ENCODE measurements around the gene SHPK. TPM values are rescaled to one million over a fixed set of nuclear protein-coding genes. Genes with fewer than 3 reads are reported as not detected.

SHPK gene
- total RNA-seq, 1 experiment from 2014 or later = 19.6 TPM

- CTCF ChIA-PET = no interaction called here
Measured at GRCh38 chr17:3593384-3593783, 42.7 kb downstream of the SHPK start.

More at GRCh38 chr17:3593384-3593783, 42.7 kb downstream of the SHPK start:
- Histone ChIP-seq H3K4me2 (ENCODE audit: low read length) (no peak overlapping the region), H2AFZ (ENCODE audit: low read depth, low read length, poor library complexity, severe bottlenecking) (no peak overlapping the region), H3K9ac (ENCODE audit: low read length) (no peak overlapping the region), H3K36me3 (ENCODE audit: control insufficient read depth in 1 of 2, insufficient read depth in 2 of 2, low read length in 2 of 2) (no peaks in the 10 kb centered on the region; a peak in 1 of 4 replicates), H3K4me3 (replicated peaks in 1 of 2; ENCODE audit: low read depth in 1 of 2, low read length in 2 of 2) (no peak overlapping the region), H4K20me1 (ENCODE audit: insufficient read depth) (no peaks in the 10 kb centered on the region), H3K79me2 (ENCODE audit: insufficient read depth, low read length) (no peaks in the 10 kb centered on the region), H3K4me1 (ENCODE audit: control insufficient read depth in 1 of 2, insufficient read depth in 2 of 2, low read length in 2 of 2) (no peaks in the 10 kb centered on the region), H3K9me3 (ENCODE audit: control insufficient read depth in 1 of 2, insufficient read depth in 1 of 2, low read depth in 1 of 2, low read length in 2 of 2) (no peaks in the 10 kb centered on the region), H3K27ac (ENCODE audit: low read depth, low read length) (no peak overlapping the region), H3K9me2 (ENCODE audit: insufficient read depth) (no peaks in the 10 kb centered on the region), H3K27me3 (ENCODE audit: insufficient read depth, low read length) (no peaks in the 10 kb centered on the region)
- no TSS peak for BruUV-seq (replicated peaks)
- intact Hi-C loops (cut with micrococcal nuclease) = no loop called here
- DNase-seq (ENCODE audit: low read depth, low spot score) (no peak), ATAC-seq (no peak)
- ChIA-PET POLR2A (no interaction called here), RAD21 (ENCODE audit: low non-redundant PET in 1 of 2, low total read pairs in 2 of 2, uncharacterized antibody in 2 of 2, unreplicated experiment in 2 of 2) (interaction anchor here in 1 of 2 experiments (0.7 kb wide), 1 partner anchor 41 kb away, joined by 7 read pairs; no protein-coding TSS in a partner anchor)
- TF ChIP-seq ZBTB33 (IDR thresholded peaks at IDR 0.05; ENCODE audit: extremely low read depth, insufficient replicate concordance, low read length) = no peak
- TF ChIP-seq REST (IDR thresholded peaks at IDR 0.05; ENCODE audit: low read depth) = no peak
- no peak for TF ChIP-seq POLR2AphosphoS5 (IDR thresholded peaks at IDR 0.05; ENCODE audit: low read depth, low read length)
- TF ChIP-seq FOSL1 (IDR thresholded peaks at IDR 0.05; ENCODE audit: low read depth) = no peak
- TF ChIP-seq SRF (IDR thresholded peaks at IDR 0.05; ENCODE audit: low read depth) = no peak
- no peak for TF ChIP-seq CEBPB (IDR thresholded peaks at IDR 0.05; ENCODE audit: low read depth)
- no peak for TF ChIP-seq RAD21 (IDR thresholded peaks at IDR 0.05; ENCODE audit: low read depth)
- no peak for TF ChIP-seq SP1 (IDR thresholded peaks at IDR 0.05; ENCODE audit: low read depth)

Measured in HCT116 (cell line).